Measurements from ENCODE around the gene ALLC. TPM values are rescaled to one million over a fixed set of nuclear protein-coding genes. Genes with fewer than 3 reads are reported as not detected.

The ALLC gene
- total and polyA plus RNA-seq, 2 donors (not counting 1 experiment from before 2014, with no cell fraction given): not detected

DNA sequence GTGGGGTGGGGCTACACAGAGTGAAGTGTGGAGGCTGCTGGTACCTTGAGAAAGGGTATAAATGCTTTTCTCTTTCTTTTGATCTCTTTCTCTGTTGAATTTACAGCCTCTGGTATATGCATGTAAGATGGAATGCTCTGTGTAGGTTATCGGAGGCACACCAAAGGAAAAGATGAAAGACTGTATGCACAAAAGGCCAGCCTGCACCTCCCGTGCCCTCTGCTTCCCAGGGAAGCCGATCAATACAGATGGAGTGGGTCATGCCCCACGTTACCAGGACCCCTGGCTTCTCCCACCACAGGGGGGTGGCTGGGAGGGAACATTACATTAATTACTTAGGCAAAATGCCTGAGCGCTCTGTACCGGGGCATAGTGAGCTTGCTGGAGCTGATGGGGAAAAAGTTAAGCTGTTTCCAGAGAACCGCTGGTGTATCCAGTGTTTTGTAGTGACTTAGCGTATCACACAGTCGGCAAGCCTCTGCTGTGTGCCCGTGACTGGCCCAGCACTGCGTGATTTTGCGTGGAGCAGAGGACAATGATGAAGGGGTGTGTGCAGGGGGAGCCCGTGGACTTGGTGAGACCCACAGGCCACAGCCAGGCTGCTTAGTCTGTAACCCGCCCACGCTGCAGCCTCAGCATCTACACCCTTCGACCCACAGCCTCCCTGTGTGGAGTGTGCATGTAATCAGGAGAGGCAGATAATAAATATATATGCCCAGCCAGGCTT, 8.0 kb downstream of the ALLC start:
- H4K20me1 ChIP-seq (ENCODE audit: control insufficient read depth, insufficient read depth, low read length, poor library complexity, severe bottlenecking): no peaks in the 10 kb centered on the region
- intact Hi-C loops (cut with micrococcal nuclease): no loop called here
- ChIA-PET CTCF (no interaction called here), POLR2A (no interaction called here)
- H3K4me1 Mint-ChIP-seq: peaks cover 9% of the 10 kb centered on the region
- no peak overlapping the region for H3K9ac ChIP-seq (ENCODE audit: low read length)
- no peaks in the 10 kb centered on the region for H3K9me3 Mint-ChIP-seq (ENCODE audit: insufficient read depth)
- DNase-seq (no peak), ATAC-seq (ENCODE audit: low read depth) (no peak)
- TF ChIP-seq CTCF (IDR thresholded peaks at IDR 0.05) (no peak), EZH2 (IDR thresholded peaks at IDR 0.05; ENCODE audit: borderline replicate concordance, insufficient read depth, low read depth, low read length, poor library complexity, severe bottlenecking) (no peak)
- H2AFZ ChIP-seq (ENCODE audit: insufficient read depth, low read depth, low read length, poor library complexity, severe bottlenecking): no peak overlapping the region
- no peaks in the 10 kb centered on the region for H3K4me1 ChIP-seq (ENCODE audit: control insufficient read depth in 2 of 2, insufficient read depth in 2 of 2, low read length in 2 of 2)
- H3K79me2 ChIP-seq (ENCODE audit: control insufficient read depth, insufficient read depth, low read length): no peaks in the 10 kb centered on the region
- H3K4me2 ChIP-seq (replicated peaks; ENCODE audit: low read depth, low read length, poor library complexity, severe bottlenecking): no peak overlapping the region
- WGBS (ENCODE audit: insufficient coverage): 92% methylated on average over 12 of the region's 16 CpGs
- H3K27ac ChIP-seq (ENCODE audit: low read length in 2 of 2): no peak overlapping the region
- no peaks in the 10 kb centered on the region for H3K27me3 ChIP-seq (replicated peaks in 1 of 4; ENCODE audit: control extremely low read depth in 1 of 4, control insufficient read depth in 3 of 4, insufficient read depth in 4 of 4, low read length in 3 of 4)
- no peaks in the 10 kb centered on the region for H3K36me3 ChIP-seq (replicated peaks in 1 of 2; ENCODE audit: control extremely low read depth in 1 of 2, control insufficient read depth in 1 of 2, extremely low read depth in 1 of 2, insufficient read depth in 2 of 2, low read length in 1 of 2)
- no peaks in the 10 kb centered on the region for H3K9me3 ChIP-seq (ENCODE audit: control extremely low read depth in 1 of 3, control insufficient read depth in 2 of 3, insufficient read depth in 1 of 3, low read length in 2 of 3)
- no peak overlapping the region for H3K4me3 ChIP-seq (ENCODE audit: control extremely low read depth in 1 of 5, extremely low read depth in 1 of 5, insufficient read depth in 1 of 5, low read depth in 2 of 5, low read length in 4 of 5)
- no peak overlapping the region for H3K4me3 Mint-ChIP-seq
- peaks cover 8% of the 10 kb centered on the region for H3K27me3 Mint-ChIP-seq
- no peak overlapping the region for H3K27ac Mint-ChIP-seq

GRCh38 chr2:3666613-3666975, 8.6 kb downstream of the ALLC start:
- DNase-seq: no peak

More at GRCh38 chr2:3666613-3666975, 8.6 kb downstream of the ALLC start:
- WGBS (ENCODE audit: insufficient coverage): 90% methylated on average over 18 of the region's 18 CpGs
- Histone ChIP-seq H3K27me3 (replicated peaks in 1 of 4; ENCODE audit: control extremely low read depth in 1 of 4, control insufficient read depth in 3 of 4, insufficient read depth in 4 of 4, low read length in 3 of 4) (no peaks in the 10 kb centered on the region), H3K4me1 (ENCODE audit: control insufficient read depth in 2 of 2, insufficient read depth in 2 of 2, low read length in 2 of 2) (no peaks in the 10 kb centered on the region), H3K4me2 (replicated peaks; ENCODE audit: low read depth, low read length, poor library complexity, severe bottlenecking) (no peak overlapping the region), H3K79me2 (ENCODE audit: control insufficient read depth, insufficient read depth, low read length) (no peaks in the 10 kb centered on the region), H3K4me3 (ENCODE audit: control extremely low read depth in 1 of 5, extremely low read depth in 1 of 5, insufficient read depth in 1 of 5, low read depth in 2 of 5, low read length in 4 of 5) (no peak overlapping the region), H3K36me3 (replicated peaks in 1 of 2; ENCODE audit: control extremely low read depth in 1 of 2, control insufficient read depth in 1 of 2, extremely low read depth in 1 of 2, insufficient read depth in 2 of 2, low read length in 1 of 2) (no peaks in the 10 kb centered on the region), H4K20me1 (ENCODE audit: control insufficient read depth, insufficient read depth, low read length, poor library complexity, severe bottlenecking) (no peaks in the 10 kb centered on the region), H3K9me3 (ENCODE audit: control extremely low read depth in 1 of 3, control insufficient read depth in 2 of 3, insufficient read depth in 1 of 3, low read length in 2 of 3) (no peaks in the 10 kb centered on the region), H3K9ac (ENCODE audit: low read length) (no peak overlapping the region), H3K27ac (ENCODE audit: low read length in 2 of 2) (no peak overlapping the region), H2AFZ (ENCODE audit: insufficient read depth, low read depth, low read length, poor library complexity, severe bottlenecking) (no peak overlapping the region)
- TF ChIP-seq CTCF (IDR thresholded peaks at IDR 0.05): no peak
- TF ChIP-seq EZH2 (IDR thresholded peaks at IDR 0.05; ENCODE audit: borderline replicate concordance, insufficient read depth, low read depth, low read length, poor library complexity, severe bottlenecking): no peak
- Mint-ChIP-seq H3K9me3 (ENCODE audit: insufficient read depth) (no peaks in the 10 kb centered on the region), H3K27ac (no peak overlapping the region), H3K27me3 (peaks cover 8% of the 10 kb centered on the region), H3K4me1 (peaks cover 6% of the 10 kb centered on the region), H3K4me3 (no peak overlapping the region)
- no peak for ATAC-seq (ENCODE audit: low read depth)
- POLR2A ChIA-PET: no interaction called here
- intact Hi-C loops (cut with micrococcal nuclease): no loop called here
- CTCF ChIA-PET: no interaction called here
